ENCODE data around the gene TF. TPM values are rescaled to one million over a fixed set of nuclear protein-coding genes. Genes with fewer than 3 reads are reported as not detected.

The TF gene
- total RNA-seq (100 to 1,000 TPM; 333 to 466 TPM), polyA plus RNA-seq (ENCODE audit: insufficient read length in 2 of 2) (100 to 1,000 TPM; 591 to 708 TPM)
- long read RNA-seq, donor 1, full-length matches to known transcripts: 43 of 75 reads
- long read RNA-seq, donor 1, partial matches to known transcripts: 32 of 75 reads
- long read RNA-seq, donor 1, other reads (novel, unspliced or antisense): 0 of 75 reads
- long read RNA-seq, donor 2, full-length matches to known transcripts: 14 of 14 reads
- long read RNA-seq, donor 2, partial matches to known transcripts: 0 of 14 reads
- long read RNA-seq, donor 2, other reads (novel, unspliced or antisense): 0 of 14 reads
- long read RNA-seq, donor 3, full-length matches to known transcripts: 20 of 20 reads
- long read RNA-seq, donor 3, partial matches to known transcripts: 0 of 20 reads
- long read RNA-seq, donor 3, other reads (novel, unspliced or antisense): 0 of 20 reads
- long read RNA-seq, donor 4, full-length matches to known transcripts: 1 of 1 reads
- long read RNA-seq, donor 4, partial matches to known transcripts: 0 of 1 reads
- long read RNA-seq, donor 4, other reads (novel, unspliced or antisense): 0 of 1 reads

DNA sequence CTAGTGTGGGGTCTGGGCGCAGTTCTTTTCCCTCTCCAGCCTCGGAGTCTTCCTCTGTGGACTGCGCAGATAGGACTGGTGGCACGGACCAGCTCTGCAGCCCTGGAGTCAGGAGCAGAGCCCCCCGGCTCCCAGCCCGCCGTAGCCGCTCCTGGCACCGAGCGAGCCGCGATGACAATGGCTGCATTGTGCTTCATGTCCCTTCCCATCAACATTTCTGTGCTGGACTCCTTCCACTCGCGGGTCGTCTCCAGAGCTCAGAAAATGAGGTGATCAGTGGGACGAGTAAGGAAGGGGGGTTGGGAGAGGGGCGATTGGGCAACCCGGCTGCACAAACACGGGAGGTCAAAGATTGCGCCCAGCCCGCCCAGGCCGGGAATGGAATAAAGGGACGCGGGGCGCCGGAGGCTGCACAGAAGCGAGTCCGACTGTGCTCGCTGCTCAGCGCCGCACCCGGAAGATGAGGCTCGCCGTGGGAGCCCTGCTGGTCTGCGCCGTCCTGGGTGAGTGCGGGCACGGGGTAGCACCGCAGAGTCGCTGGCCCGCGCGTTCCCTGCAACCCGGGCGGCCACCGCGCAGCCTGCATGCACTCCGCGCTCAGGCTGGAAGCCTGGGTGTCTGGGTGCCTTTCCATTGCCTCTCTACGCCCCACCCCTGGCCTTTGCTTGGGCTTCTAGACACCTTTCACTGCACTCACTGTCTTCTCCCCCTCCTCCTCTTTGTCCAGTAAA lies at the start of gene TF:
TSS of gene TF (plus strand) at position 413 of the 731 bp plus-strand sequence. CDS start at position 461, 48 bp downstream.
- DNase-seq (ENCODE audit: low read depth in 4 of 6, low spot score in 6 of 6): peak in 3 of 6 donors; percentile 51 to 83 (median 83)
- Histone ChIP-seq H3K4me3 (ENCODE audit: low read depth, low read length) (peak within 1 kb of the TSS; percentile 48), H3K4me1 (ENCODE audit: control insufficient read depth, insufficient read depth, low read length) (peaks cover 44% of the 10 kb centered on the region), H3K36me3 (ENCODE audit: control insufficient read depth, insufficient read depth, low read length) (no peaks in the 10 kb centered on the region), H3K27me3 (ENCODE audit: control insufficient read depth, insufficient read depth, low read length) (no peaks in the 10 kb centered on the region), H3K9me3 (ENCODE audit: control insufficient read depth, insufficient read depth, low read length) (no peaks in the 10 kb centered on the region), H3K27ac (ENCODE audit: low read depth, low read length) (peak within 1 kb of the TSS; percentile 53)
- WGBS (ENCODE audit: insufficient coverage): 4% methylated on average over 42 of the region's 50 CpGs

DNA sequence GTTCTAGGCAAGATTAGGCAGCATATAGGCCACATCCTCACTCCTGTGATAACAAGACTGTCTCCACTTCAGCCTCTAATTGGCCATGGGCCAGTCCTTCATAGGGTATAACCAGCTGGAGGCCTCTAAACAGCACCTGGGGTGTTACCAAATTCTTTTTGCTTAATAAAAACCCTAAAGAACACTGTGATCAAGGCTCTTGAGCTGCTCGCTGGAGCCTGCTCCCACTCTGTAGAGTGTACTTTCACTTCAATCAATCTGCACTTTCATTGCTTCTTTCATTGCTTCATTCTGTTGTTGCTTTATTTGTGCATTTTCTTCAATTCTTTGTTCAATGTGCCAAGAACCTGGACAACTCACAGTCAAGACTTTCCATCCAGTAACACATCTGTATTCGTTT lies 48.2 kb upstream of the TF start:
- Histone ChIP-seq H3K27ac (ENCODE audit: low read depth, low read length) (no peak overlapping the region), H3K36me3 (ENCODE audit: control insufficient read depth, insufficient read depth, low read length) (no peaks in the 10 kb centered on the region), H3K9me3 (ENCODE audit: control insufficient read depth, insufficient read depth, low read length) (no peaks in the 10 kb centered on the region), H3K27me3 (ENCODE audit: control insufficient read depth, insufficient read depth, low read length) (no peaks in the 10 kb centered on the region), H3K4me1 (ENCODE audit: control insufficient read depth, insufficient read depth, low read length) (no peaks in the 10 kb centered on the region), H3K4me3 (ENCODE audit: low read depth, low read length) (no peak overlapping the region)
- 100% methylated on average over 1 of the region's 2 CpGs for WGBS (ENCODE audit: insufficient coverage)
- DNase-seq (ENCODE audit: low read depth in 4 of 6, low spot score in 6 of 6): no peak

DNA sequence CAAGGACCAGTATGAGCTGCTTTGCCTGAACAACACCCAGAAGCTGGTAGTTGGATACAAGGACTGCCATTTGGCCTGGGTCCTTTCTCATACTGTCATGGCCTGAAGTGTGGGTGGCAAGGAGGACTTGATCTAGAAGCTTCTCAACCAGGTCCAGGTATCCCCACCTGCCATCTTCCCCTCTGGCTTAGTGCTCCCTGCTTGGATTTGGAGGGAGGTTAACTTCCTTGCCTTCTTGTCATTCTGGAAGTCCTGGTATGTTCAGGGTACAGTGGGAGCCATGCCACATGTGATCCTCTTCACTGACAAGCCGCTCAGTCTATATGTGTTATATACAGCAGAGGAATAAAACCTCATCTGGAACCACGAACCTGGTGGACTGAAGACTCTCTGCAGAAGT lies 46.7 kb upstream of the TF start:
- no peaks in the 10 kb centered on the region for H3K27me3 ChIP-seq (ENCODE audit: control insufficient read depth, insufficient read depth, low read length)
- WGBS (ENCODE audit: insufficient coverage): 60% methylated on average over 1 of the region's 2 CpGs
- no peak overlapping the region for H3K27ac ChIP-seq (ENCODE audit: low read depth, low read length)
- H3K9me3 ChIP-seq (ENCODE audit: control insufficient read depth, insufficient read depth, low read length): no peaks in the 10 kb centered on the region
- no peak overlapping the region for H3K4me3 ChIP-seq (ENCODE audit: low read depth, low read length)
- H3K4me1 ChIP-seq (ENCODE audit: control insufficient read depth, insufficient read depth, low read length): no peaks in the 10 kb centered on the region
- DNase-seq (ENCODE audit: low read depth in 4 of 6, low spot score in 6 of 6): no peak
- no peaks in the 10 kb centered on the region for H3K36me3 ChIP-seq (ENCODE audit: control insufficient read depth, insufficient read depth, low read length)

DNA sequence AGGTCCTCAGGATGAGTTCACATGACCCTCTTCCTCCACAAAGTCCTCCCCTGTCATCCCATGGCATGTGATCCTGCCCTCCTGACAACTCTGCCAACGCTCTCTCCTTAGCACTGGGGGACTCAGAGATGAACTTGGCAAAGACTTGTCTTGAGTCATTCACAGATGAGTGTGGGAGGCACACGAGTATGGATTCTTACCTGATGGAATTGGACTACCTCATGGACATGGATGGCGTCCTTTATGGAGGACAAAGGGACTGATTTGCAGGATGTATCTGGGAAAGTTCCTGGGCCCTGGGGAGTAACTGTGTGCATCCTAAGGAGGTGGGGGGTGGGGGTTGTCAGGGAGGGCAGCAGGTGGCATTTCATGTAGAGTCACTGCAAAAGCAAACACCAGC lies 46.3 kb upstream of the TF start:
- no peak overlapping the region for H3K27ac ChIP-seq (ENCODE audit: low read depth, low read length)
- no peaks in the 10 kb centered on the region for H3K27me3 ChIP-seq (ENCODE audit: control insufficient read depth, insufficient read depth, low read length)
- no peak for DNase-seq (ENCODE audit: low read depth in 4 of 6, low spot score in 6 of 6)
- H3K36me3 ChIP-seq (ENCODE audit: control insufficient read depth, insufficient read depth, low read length): no peaks in the 10 kb centered on the region
- WGBS (ENCODE audit: insufficient coverage): 92% methylated on average over 3 of the region's 3 CpGs
- H3K4me1 ChIP-seq (ENCODE audit: control insufficient read depth, insufficient read depth, low read length): no peaks in the 10 kb centered on the region
- no peaks in the 10 kb centered on the region for H3K9me3 ChIP-seq (ENCODE audit: control insufficient read depth, insufficient read depth, low read length)
- no peak overlapping the region for H3K4me3 ChIP-seq (ENCODE audit: low read depth, low read length)

DNA sequence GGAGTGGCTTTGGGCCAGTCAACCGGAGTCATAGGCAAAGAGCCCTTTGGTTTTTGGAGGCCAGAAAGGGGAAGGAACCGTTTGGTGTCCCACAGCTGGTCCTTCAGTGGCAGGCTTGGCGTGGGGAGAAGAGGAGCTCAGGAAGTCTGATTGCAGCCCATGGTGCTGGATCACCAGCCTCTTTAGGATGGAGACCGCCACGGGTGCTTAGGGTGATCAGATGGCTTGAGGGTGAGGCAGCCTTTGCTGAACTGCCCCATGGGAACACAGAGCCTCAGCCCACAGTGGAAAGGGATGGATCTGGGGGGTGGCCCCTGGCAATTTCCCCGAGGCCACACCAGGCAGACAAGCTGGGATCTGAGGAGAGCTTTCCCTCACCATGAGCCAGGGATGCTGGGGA lies 45.8 kb upstream of the TF start:
- Histone ChIP-seq H3K9me3 (ENCODE audit: control insufficient read depth, insufficient read depth, low read length) (no peaks in the 10 kb centered on the region), H3K27me3 (ENCODE audit: control insufficient read depth, insufficient read depth, low read length) (no peaks in the 10 kb centered on the region), H3K4me3 (ENCODE audit: low read depth, low read length) (no peak overlapping the region), H3K4me1 (ENCODE audit: control insufficient read depth, insufficient read depth, low read length) (no peaks in the 10 kb centered on the region), H3K36me3 (ENCODE audit: control insufficient read depth, insufficient read depth, low read length) (no peaks in the 10 kb centered on the region), H3K27ac (ENCODE audit: low read depth, low read length) (no peak overlapping the region)
- DNase-seq (ENCODE audit: low read depth in 4 of 6, low spot score in 6 of 6): no peak
- 82% methylated on average over 3 of the region's 6 CpGs for WGBS (ENCODE audit: insufficient coverage)

DNA sequence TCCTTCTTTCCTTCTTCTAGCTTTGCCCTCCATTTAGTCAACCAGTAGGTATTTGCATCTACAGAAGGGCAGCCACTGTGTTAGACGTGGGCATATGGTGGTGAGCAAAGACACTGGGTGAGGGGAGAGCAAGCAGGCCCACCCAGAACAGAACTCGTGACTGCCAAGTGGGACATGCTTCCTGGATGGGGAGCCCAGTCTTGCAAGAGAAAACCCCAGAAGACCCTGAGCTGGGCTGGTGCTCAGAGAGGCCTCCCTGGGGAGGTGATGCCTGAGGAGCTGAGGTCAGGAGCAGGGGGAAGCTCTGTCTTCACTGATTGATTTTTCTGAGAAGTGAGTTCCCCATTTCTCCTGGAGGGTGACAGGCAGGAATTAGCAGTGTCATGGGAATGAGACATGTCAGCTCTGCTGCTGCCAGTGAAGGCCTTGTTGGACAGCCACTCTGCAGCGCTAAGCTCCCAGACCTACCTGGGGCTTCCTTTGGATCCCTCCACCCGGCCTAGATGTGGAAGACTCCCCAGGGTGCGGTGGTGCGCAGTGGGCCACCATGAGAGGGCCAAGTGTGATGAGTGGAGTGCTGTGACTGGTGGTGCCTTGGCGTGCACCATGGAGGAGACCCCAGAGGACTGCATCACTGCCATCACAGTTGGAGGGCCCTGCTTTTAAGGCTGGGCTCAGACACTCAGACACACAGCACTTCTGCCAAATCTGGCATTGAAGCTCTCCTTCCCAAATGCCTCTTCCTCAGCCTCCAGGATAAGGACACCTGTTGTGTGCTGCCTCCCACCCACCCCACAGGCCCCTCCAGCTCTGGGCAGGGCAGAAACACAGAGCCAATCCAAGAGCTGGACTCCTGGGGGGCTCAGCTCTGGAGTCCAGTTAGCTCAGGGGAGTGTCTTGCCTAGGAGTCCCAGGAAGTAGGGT lies 44.5 kb upstream of the TF start:
- Histone ChIP-seq H3K9me3 (ENCODE audit: control insufficient read depth, insufficient read depth, low read length) (no peaks in the 10 kb centered on the region), H3K36me3 (ENCODE audit: control insufficient read depth, insufficient read depth, low read length) (no peaks in the 10 kb centered on the region), H3K4me3 (ENCODE audit: low read depth, low read length) (no peak overlapping the region), H3K27me3 (ENCODE audit: control insufficient read depth, insufficient read depth, low read length) (no peaks in the 10 kb centered on the region), H3K27ac (ENCODE audit: low read depth, low read length) (no peak overlapping the region), H3K4me1 (ENCODE audit: control insufficient read depth, insufficient read depth, low read length) (no peaks in the 10 kb centered on the region)
- WGBS (ENCODE audit: insufficient coverage): 98% methylated on average over 7 of the region's 7 CpGs
- DNase-seq (ENCODE audit: low read depth in 4 of 6, low spot score in 6 of 6): no peak

DNA sequence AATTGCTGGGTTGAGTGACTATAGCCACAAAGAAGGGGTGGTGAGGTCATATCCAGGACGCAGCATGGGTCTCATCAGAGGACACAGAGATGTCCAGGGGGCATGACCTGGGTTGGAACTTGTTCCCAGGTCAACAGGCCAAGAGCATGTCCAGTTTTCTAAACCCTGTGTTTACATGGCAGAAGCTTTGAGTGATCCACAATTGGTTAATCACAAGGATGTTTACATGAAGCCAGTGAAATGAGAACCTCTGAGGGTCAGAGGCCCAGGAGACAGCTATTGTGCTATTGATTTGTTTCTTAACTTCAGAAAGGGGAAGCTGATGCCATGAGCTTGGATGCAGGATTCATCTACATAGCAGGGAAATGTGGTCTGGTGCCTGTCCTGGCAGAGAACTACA lies 42.3 kb upstream of the TF start:
- 41% methylated on average over 1 of the region's 1 CpG for WGBS (ENCODE audit: insufficient coverage)

DNA sequence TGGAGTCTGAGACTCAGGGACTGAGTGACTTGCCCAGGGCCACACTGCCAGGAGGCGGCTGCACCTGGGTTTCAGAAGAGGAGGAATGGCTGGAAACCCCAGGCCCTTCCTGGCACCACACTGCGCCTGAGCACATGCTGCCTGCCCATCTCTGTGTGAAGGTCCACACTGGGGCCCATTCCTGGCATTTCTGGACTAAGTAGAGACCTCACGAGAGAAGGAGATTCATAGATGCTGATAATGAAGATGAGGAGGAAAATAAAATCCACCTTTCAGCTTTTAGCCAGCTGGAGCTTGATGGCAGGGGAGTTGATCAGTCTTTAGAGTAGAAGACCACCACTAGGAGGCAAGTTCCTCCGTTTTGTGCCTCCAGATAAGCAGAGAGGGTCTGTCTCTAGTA lies 40.2 kb upstream of the TF start:
- no peaks in the 10 kb centered on the region for H3K27me3 ChIP-seq (ENCODE audit: control insufficient read depth, insufficient read depth, low read length)
- no peak overlapping the region for H3K27ac ChIP-seq (ENCODE audit: low read depth, low read length)
- WGBS (ENCODE audit: insufficient coverage): 89% methylated on average over 4 of the region's 4 CpGs
- H3K9me3 ChIP-seq (ENCODE audit: control insufficient read depth, insufficient read depth, low read length): no peaks in the 10 kb centered on the region
- no peaks in the 10 kb centered on the region for H3K36me3 ChIP-seq (ENCODE audit: control insufficient read depth, insufficient read depth, low read length)
- H3K4me3 ChIP-seq (ENCODE audit: low read depth, low read length): no peak overlapping the region
- DNase-seq (ENCODE audit: low read depth in 4 of 6, low spot score in 6 of 6): no peak
- H3K4me1 ChIP-seq (ENCODE audit: control insufficient read depth, insufficient read depth, low read length): no peaks in the 10 kb centered on the region

More for the DNA sequence above, 42.3 kb upstream of the TF start:
- H3K27ac ChIP-seq (ENCODE audit: low read depth, low read length): no peak overlapping the region
- no peaks in the 10 kb centered on the region for H3K27me3 ChIP-seq (ENCODE audit: control insufficient read depth, insufficient read depth, low read length)
- no peaks in the 10 kb centered on the region for H3K36me3 ChIP-seq (ENCODE audit: control insufficient read depth, insufficient read depth, low read length)
- H3K9me3 ChIP-seq (ENCODE audit: control insufficient read depth, insufficient read depth, low read length): no peaks in the 10 kb centered on the region
- no peaks in the 10 kb centered on the region for H3K4me1 ChIP-seq (ENCODE audit: control insufficient read depth, insufficient read depth, low read length)
- H3K4me3 ChIP-seq (ENCODE audit: low read depth, low read length): no peak overlapping the region
- DNase-seq (ENCODE audit: low read depth in 4 of 6, low spot score in 6 of 6): no peak

DNA sequence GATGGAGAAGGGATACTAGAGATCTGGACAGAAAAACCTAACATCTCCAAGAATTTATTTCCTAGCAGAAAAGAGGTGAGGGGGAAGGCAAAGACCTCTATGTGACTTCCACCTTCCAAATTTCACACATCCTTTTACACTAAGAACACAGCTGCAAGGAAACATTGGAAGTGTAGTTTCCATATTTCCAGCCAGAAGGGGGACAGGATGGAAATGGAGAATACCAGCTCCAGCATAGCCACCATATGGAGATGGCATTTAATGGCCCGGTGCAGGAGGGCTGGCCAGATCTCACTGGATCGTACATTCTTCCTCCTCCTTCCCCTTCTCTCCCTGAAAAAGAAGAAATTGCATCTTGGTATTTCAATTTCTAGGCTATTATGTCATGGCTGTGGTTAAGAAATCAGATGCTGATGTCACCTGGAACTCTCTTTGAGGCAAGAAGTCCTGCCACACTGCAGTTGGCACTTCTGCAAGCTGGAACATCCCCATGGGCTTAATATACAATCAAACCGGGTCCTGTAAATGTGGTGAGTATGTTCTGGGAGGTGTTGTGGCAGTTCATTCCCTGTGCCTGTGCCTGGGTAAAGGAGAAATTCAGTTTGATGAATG lies 36.9 kb upstream of the TF start:
- no CpG with 5 or more reads among the region's 3 CpGs for WGBS (ENCODE audit: insufficient coverage)
- Histone ChIP-seq H3K27me3 (ENCODE audit: control insufficient read depth, insufficient read depth, low read length) (no peaks in the 10 kb centered on the region), H3K4me3 (ENCODE audit: low read depth, low read length) (no peak overlapping the region), H3K9me3 (ENCODE audit: control insufficient read depth, insufficient read depth, low read length) (no peaks in the 10 kb centered on the region), H3K4me1 (ENCODE audit: control insufficient read depth, insufficient read depth, low read length) (no peaks in the 10 kb centered on the region), H3K36me3 (ENCODE audit: control insufficient read depth, insufficient read depth, low read length) (no peaks in the 10 kb centered on the region), H3K27ac (ENCODE audit: low read depth, low read length) (no peak overlapping the region)
- no peak for DNase-seq (ENCODE audit: low read depth in 4 of 6, low spot score in 6 of 6)

Data from spinal cord (tissue), 10 donors.